ENCODE data around the gene CRELD2. TPM values are rescaled to one million over a fixed set of nuclear protein-coding genes. Genes with fewer than 3 reads are reported as not detected.

The CRELD2 gene
- total and polyA plus RNA-seq, 2 of the 13 experiments (the other 11 are each of a cell fraction or from before 2014, with no cell fraction given): 17.2 to 44.7 TPM

GRCh38 chr22:49924113-49924833, 5.8 kb downstream of the CRELD2 start (continued):
- no peak for TF ChIP-seq MLXIP (CRISPR knock-in tag; IDR thresholded peaks at IDR 0.05; ENCODE audit: borderline replicate concordance)
- no peak for TF ChIP-seq ZNF343 (CRISPR knock-in tag; IDR thresholded peaks at IDR 0.05)
- no peak for TF ChIP-seq FOXO4 (CRISPR knock-in tag; conservative IDR thresholded peaks at IDR 0.05)
- TF ChIP-seq, protein P1, sequence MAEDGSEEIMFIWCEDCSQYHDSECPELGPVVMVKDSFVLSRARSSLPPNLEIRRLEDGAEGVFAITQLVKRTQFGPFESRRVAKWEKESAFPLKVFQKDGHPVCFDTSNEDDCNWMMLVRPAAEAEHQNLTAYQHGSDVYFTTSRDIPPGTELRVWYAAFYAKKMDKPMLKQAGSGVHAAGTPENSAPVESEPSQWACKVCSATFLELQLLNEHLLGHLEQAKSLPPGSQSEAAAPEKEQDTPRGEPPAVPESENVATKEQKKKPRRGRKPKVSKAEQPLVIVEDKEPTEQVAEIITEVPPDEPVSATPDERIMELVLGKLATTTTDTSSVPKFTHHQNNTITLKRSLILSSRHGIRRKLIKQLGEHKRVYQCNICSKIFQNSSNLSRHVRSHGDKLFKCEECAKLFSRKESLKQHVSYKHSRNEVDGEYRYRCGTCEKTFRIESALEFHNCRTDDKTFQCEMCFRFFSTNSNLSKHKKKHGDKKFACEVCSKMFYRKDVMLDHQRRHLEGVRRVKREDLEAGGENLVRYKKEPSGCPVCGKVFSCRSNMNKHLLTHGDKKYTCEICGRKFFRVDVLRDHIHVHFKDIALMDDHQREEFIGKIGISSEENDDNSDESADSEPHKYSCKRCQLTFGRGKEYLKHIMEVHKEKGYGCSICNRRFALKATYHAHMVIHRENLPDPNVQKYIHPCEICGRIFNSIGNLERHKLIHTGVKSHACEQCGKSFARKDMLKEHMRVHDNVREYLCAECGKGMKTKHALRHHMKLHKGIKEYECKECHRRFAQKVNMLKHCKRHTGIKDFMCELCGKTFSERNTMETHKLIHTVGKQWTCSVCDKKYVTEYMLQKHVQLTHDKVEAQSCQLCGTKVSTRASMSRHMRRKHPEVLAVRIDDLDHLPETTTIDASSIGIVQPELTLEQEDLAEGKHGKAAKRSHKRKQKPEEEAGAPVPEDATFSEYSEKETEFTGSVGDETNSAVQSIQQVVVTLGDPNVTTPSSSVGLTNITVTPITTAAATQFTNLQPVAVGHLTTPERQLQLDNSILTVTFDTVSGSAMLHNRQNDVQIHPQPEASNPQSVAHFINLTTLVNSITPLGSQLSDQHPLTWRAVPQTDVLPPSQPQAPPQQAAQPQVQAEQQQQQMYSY (CRISPR knock-in tag; IDR thresholded peaks at IDR 0.05): no peak
- TF ChIP-seq NBN (conservative IDR thresholded peaks at IDR 0.05): no peak
- no peak for TF ChIP-seq ZNF570 (CRISPR knock-in tag; IDR thresholded peaks at IDR 0.05; ENCODE audit: borderline replicate concordance)

All from HepG2 (cell line).